ENCODE results near the gene APOC1.
"Not testable (repeated sequence)": the region's sequence is repeated elsewhere in the genome, so short reads cannot be mapped to it uniquely, and the experiment has no call there.

Gene APOC1

GRCh38 chr19:44914433-44915206, at the start of gene APOC1:
Gene APOC1 (plus strand): TSS chr19:44914608. CDS start chr19:44914892, 284 bp downstream.
- not testable (repeated sequence) for H3K27ac ChIP-seq (ENCODE audit: low read length); H3K4me1 ChIP-seq (ENCODE audit: control insufficient read depth, insufficient read depth, low read length); H3K36me3 ChIP-seq (ENCODE audit: control insufficient read depth in 2 of 2, insufficient read depth in 2 of 2, low read length in 2 of 2); H3K9me3 ChIP-seq (ENCODE audit: control insufficient read depth in 2 of 2, low read length in 2 of 2); H3K27me3 ChIP-seq (ENCODE audit: control insufficient read depth in 1 of 2, insufficient read depth in 2 of 2, low read length in 2 of 2)
- Histone ChIP-seq H3K9ac (ENCODE audit: low read length in 2 of 2) (peak within 1 kb of the TSS in 1 of 2 donors; percentile 55), H3K4me3 (ENCODE audit: low read length in 2 of 2) (peak within 1 kb of the TSS; percentile 67 to 78)

- H3K4me3 ChIP-seq (ENCODE audit: low read length in 2 of 2): no peak overlapping the region
- peaks cover 2% of the 10 kb centered on the region for H3K4me1 ChIP-seq (ENCODE audit: control insufficient read depth, insufficient read depth, low read length)
- H3K9me3 ChIP-seq (ENCODE audit: control insufficient read depth in 2 of 2, low read length in 2 of 2): no peaks in the 10 kb centered on the region
- no peak overlapping the region for H3K9ac ChIP-seq (ENCODE audit: low read length in 2 of 2)
- H3K27ac ChIP-seq (ENCODE audit: low read length): no peak overlapping the region
- no peaks in the 10 kb centered on the region for H3K27me3 ChIP-seq (ENCODE audit: control insufficient read depth in 1 of 2, insufficient read depth in 2 of 2, low read length in 2 of 2)
- H3K36me3 ChIP-seq (ENCODE audit: control insufficient read depth in 2 of 2, insufficient read depth in 2 of 2, low read length in 2 of 2): peaks cover 13 to 16% of the 10 kb centered on the region in 2 donors
Measured at GRCh38 chr19:44865196-44865767, 49.1 kb upstream of the APOC1 start.

- Histone ChIP-seq H3K9ac (ENCODE audit: low read length in 2 of 2) (no peak overlapping the region), H3K4me3 (ENCODE audit: low read length in 2 of 2) (no peak overlapping the region), H3K4me1 (ENCODE audit: control insufficient read depth, insufficient read depth, low read length) (peaks cover 2% of the 10 kb centered on the region), H3K27me3 (ENCODE audit: control insufficient read depth in 1 of 2, insufficient read depth in 2 of 2, low read length in 2 of 2) (no peaks in the 10 kb centered on the region), H3K9me3 (ENCODE audit: control insufficient read depth in 2 of 2, low read length in 2 of 2) (no peaks in the 10 kb centered on the region), H3K36me3 (ENCODE audit: control insufficient read depth in 2 of 2, insufficient read depth in 2 of 2, low read length in 2 of 2) (peaks cover 15 to 18% of the 10 kb centered on the region in 2 donors), H3K27ac (ENCODE audit: low read length) (no peak overlapping the region)
Measured at GRCh38 chr19:44866664-44867063, 47.7 kb upstream of the APOC1 start.

- no peak overlapping the region for H3K27ac ChIP-seq (ENCODE audit: low read length)
- no peaks in the 10 kb centered on the region for H3K27me3 ChIP-seq (ENCODE audit: control insufficient read depth in 1 of 2, insufficient read depth in 2 of 2, low read length in 2 of 2)
- no peak overlapping the region for H3K4me3 ChIP-seq (ENCODE audit: low read length in 2 of 2)
- H3K36me3 ChIP-seq (ENCODE audit: control insufficient read depth in 2 of 2, insufficient read depth in 2 of 2, low read length in 2 of 2): peaks cover 24 to 27% of the 10 kb centered on the region in 2 donors
- peaks cover 2% of the 10 kb centered on the region for H3K4me1 ChIP-seq (ENCODE audit: control insufficient read depth, insufficient read depth, low read length)
- no peaks in the 10 kb centered on the region for H3K9me3 ChIP-seq (ENCODE audit: control insufficient read depth in 2 of 2, low read length in 2 of 2)
- H3K9ac ChIP-seq (ENCODE audit: low read length in 2 of 2): no peak overlapping the region
Measured at GRCh38 chr19:44867578-44867977, 46.8 kb upstream of the APOC1 start.

GRCh38 chr19:44869733-44870470, 44.5 kb upstream of the APOC1 start:
- no peaks in the 10 kb centered on the region for H3K27me3 ChIP-seq (ENCODE audit: control insufficient read depth in 1 of 2, insufficient read depth in 2 of 2, low read length in 2 of 2)
- no peak overlapping the region for H3K4me3 ChIP-seq (ENCODE audit: low read length in 2 of 2)
- H3K36me3 ChIP-seq (ENCODE audit: control insufficient read depth in 2 of 2, insufficient read depth in 2 of 2, low read length in 2 of 2): peaks cover 39 to 45% of the 10 kb centered on the region in 2 donors
- H3K27ac ChIP-seq (ENCODE audit: low read length): no peak overlapping the region
- H3K9me3 ChIP-seq (ENCODE audit: control insufficient read depth in 2 of 2, low read length in 2 of 2): no peaks in the 10 kb centered on the region
- H3K4me1 ChIP-seq (ENCODE audit: control insufficient read depth, insufficient read depth, low read length): peaks cover 2% of the 10 kb centered on the region
- H3K9ac ChIP-seq (ENCODE audit: low read length in 2 of 2): peak overlapping the region in 1 of 2 donors; percentile 9

GRCh38 chr19:44871809-44872208, 42.6 kb upstream of the APOC1 start:
- Histone ChIP-seq H3K27ac (ENCODE audit: low read length) (no peak overlapping the region), H3K27me3 (ENCODE audit: control insufficient read depth in 1 of 2, insufficient read depth in 2 of 2, low read length in 2 of 2) (no peaks in the 10 kb centered on the region), H3K4me1 (ENCODE audit: control insufficient read depth, insufficient read depth, low read length) (peaks cover 2% of the 10 kb centered on the region), H3K9me3 (ENCODE audit: control insufficient read depth in 2 of 2, low read length in 2 of 2) (no peaks in the 10 kb centered on the region), H3K4me3 (ENCODE audit: low read length in 2 of 2) (no peak overlapping the region), H3K36me3 (ENCODE audit: control insufficient read depth in 2 of 2, insufficient read depth in 2 of 2, low read length in 2 of 2) (peaks cover 41 to 44% of the 10 kb centered on the region in 2 donors), H3K9ac (ENCODE audit: low read length in 2 of 2) (no peak overlapping the region)

- peaks cover 2% of the 10 kb centered on the region for H3K4me1 ChIP-seq (ENCODE audit: control insufficient read depth, insufficient read depth, low read length)
- H3K27me3 ChIP-seq (ENCODE audit: control insufficient read depth in 1 of 2, insufficient read depth in 2 of 2, low read length in 2 of 2): no peaks in the 10 kb centered on the region
- no peaks in the 10 kb centered on the region for H3K9me3 ChIP-seq (ENCODE audit: control insufficient read depth in 2 of 2, low read length in 2 of 2)
- H3K9ac ChIP-seq (ENCODE audit: low read length in 2 of 2): no peak overlapping the region
- H3K27ac ChIP-seq (ENCODE audit: low read length): no peak overlapping the region
- peaks cover 43 to 51% of the 10 kb centered on the region in 2 donors for H3K36me3 ChIP-seq (ENCODE audit: control insufficient read depth in 2 of 2, insufficient read depth in 2 of 2, low read length in 2 of 2)
- H3K4me3 ChIP-seq (ENCODE audit: low read length in 2 of 2): no peak overlapping the region
Measured at GRCh38 chr19:44872661-44873060, 41.7 kb upstream of the APOC1 start.

- H3K36me3 ChIP-seq (ENCODE audit: control insufficient read depth in 2 of 2, insufficient read depth in 2 of 2, low read length in 2 of 2): peaks cover 45 to 48% of the 10 kb centered on the region in 2 donors
Measured at GRCh38 chr19:44874317-44874716, 40.1 kb upstream of the APOC1 start.

GRCh38 chr19:44875666-44876451, 38.5 kb upstream of the APOC1 start:
- H3K27me3 ChIP-seq (ENCODE audit: control insufficient read depth in 1 of 2, insufficient read depth in 2 of 2, low read length in 2 of 2): no peaks in the 10 kb centered on the region
- no peak overlapping the region for H3K9ac ChIP-seq (ENCODE audit: low read length in 2 of 2)
- H3K4me3 ChIP-seq (ENCODE audit: low read length in 2 of 2): no peak overlapping the region
- no peak overlapping the region for H3K27ac ChIP-seq (ENCODE audit: low read length)
- peaks cover 42 to 48% of the 10 kb centered on the region in 2 donors for H3K36me3 ChIP-seq (ENCODE audit: control insufficient read depth in 2 of 2, insufficient read depth in 2 of 2, low read length in 2 of 2)
- no peaks in the 10 kb centered on the region for H3K9me3 ChIP-seq (ENCODE audit: control insufficient read depth in 2 of 2, low read length in 2 of 2)
- H3K4me1 ChIP-seq (ENCODE audit: control insufficient read depth, insufficient read depth, low read length): no peaks in the 10 kb centered on the region

More at GRCh38 chr19:44874317-44874716, 40.1 kb upstream of the APOC1 start:
- no peak overlapping the region for H3K27ac ChIP-seq (ENCODE audit: low read length)
- no peaks in the 10 kb centered on the region for H3K9me3 ChIP-seq (ENCODE audit: control insufficient read depth in 2 of 2, low read length in 2 of 2)
- H3K27me3 ChIP-seq (ENCODE audit: control insufficient read depth in 1 of 2, insufficient read depth in 2 of 2, low read length in 2 of 2): no peaks in the 10 kb centered on the region
- H3K4me3 ChIP-seq (ENCODE audit: low read length in 2 of 2): no peak overlapping the region
- H3K9ac ChIP-seq (ENCODE audit: low read length in 2 of 2): no peak overlapping the region
- peaks cover 2% of the 10 kb centered on the region for H3K4me1 ChIP-seq (ENCODE audit: control insufficient read depth, insufficient read depth, low read length)

GRCh38 chr19:44876930-44877535, 37.4 kb upstream of the APOC1 start:
- H3K9ac ChIP-seq (ENCODE audit: low read length in 2 of 2): no peak overlapping the region
- no peaks in the 10 kb centered on the region for H3K4me1 ChIP-seq (ENCODE audit: control insufficient read depth, insufficient read depth, low read length)
- H3K27ac ChIP-seq (ENCODE audit: low read length): no peak overlapping the region
- H3K4me3 ChIP-seq (ENCODE audit: low read length in 2 of 2): no peak overlapping the region
- H3K36me3 ChIP-seq (ENCODE audit: control insufficient read depth in 2 of 2, insufficient read depth in 2 of 2, low read length in 2 of 2): peaks cover 36 to 42% of the 10 kb centered on the region in 2 donors
- no peaks in the 10 kb centered on the region for H3K9me3 ChIP-seq (ENCODE audit: control insufficient read depth in 2 of 2, low read length in 2 of 2)
- no peaks in the 10 kb centered on the region for H3K27me3 ChIP-seq (ENCODE audit: control insufficient read depth in 1 of 2, insufficient read depth in 2 of 2, low read length in 2 of 2)
